Panc1 (cell line): ENCODE data around the gene ITGB8. TPM values are rescaled to one million over a fixed set of nuclear protein-coding genes. Genes with fewer than 3 reads are reported as not detected.

Source experiments
- ATAC-seq: fragments of 200-7000 bp; cut with Tn5 transposase; 2 replicates; pipeline ENCODE4 v1.9.1; 2020; ENCODE audit warnings: mild to moderate bottlenecking, moderate library complexity
- BruUV-seq: library from RNA; stranded (reverse); fragments of 400-500 nt; replicated peaks from 2 replicates; lab custom pipeline; 2021; lab: Mats Ljungman, UMichigan
- CTCF ChIA-PET: fragments of 300-600 bp; sonication (Branson Sonifier 250); formaldehyde crosslinking; loops from one replicate; lab custom pipeline; 2022; ENCODE audit warnings: antibody characterized with exemption; lab: Charles Lee
- POLR2A ChIA-PET: fragments of 300-600 bp; sonication (Branson Sonifier 250); formaldehyde crosslinking; loops from one replicate; lab custom pipeline; 2022; ENCODE audit warnings: antibody characterized with exemption; lab: Charles Lee
- DNase-seq: peaks from one replicate; pipeline ENCODE4 v3.0.0-alpha.2; 2010; ENCODE audit warnings: low read depth, low spot score
- H3K27ac ChIP-seq: 2 replicates; pipeline ENCODE4 v1.5.1; 2011; ENCODE audit warnings: mild to moderate bottlenecking, low read length, inconsistent platforms
- H3K27me3 ChIP-seq: fragments of 200-500 bp; sonication (Bioruptor generic); 2 replicates; pipeline ENCODE4 v1.6.0; 2014; ENCODE audit warnings: low read length, inconsistent platforms; ENCODE audit not compliant: control insufficient read depth, insufficient read depth
- H3K36me3 ChIP-seq: fragments of 200-500 bp; sonication (Bioruptor generic); 2 replicates; pipeline ENCODE4 v1.5.1; 2014; ENCODE audit warnings: inconsistent platforms, mild to moderate bottlenecking, low read length, moderate library complexity; ENCODE audit not compliant: control insufficient read depth, insufficient read depth
- H3K4me1 ChIP-seq: 2 replicates; pipeline ENCODE4 v1.5.1; 2011; ENCODE audit warnings: inconsistent platforms, mild to moderate bottlenecking, low read length, moderate library complexity; ENCODE audit not compliant: control insufficient read depth, insufficient read depth
- H3K4me3 ChIP-seq, 2 experiments: 2 replicates each; pipeline ENCODE4 v1.5.1; 2011 to 2012; ENCODE audit warnings: low read depth in 2 of 2, low read length in 2 of 2, mild to moderate bottlenecking in 2 of 2, inconsistent platforms in 1 of 2, moderate library complexity in 1 of 2
- H3K9me3 ChIP-seq: fragments of 200-500 bp; sonication (Bioruptor generic); 2 replicates; pipeline ENCODE4 v1.5.1; 2014; ENCODE audit warnings: low read depth, mild to moderate bottlenecking, inconsistent platforms, low read length, moderate library complexity; ENCODE audit not compliant: control insufficient read depth, insufficient read depth
- POLR2AphosphoS5 ChIP-seq: IDR thresholded peaks from 2 replicates; pipeline ENCODE4 v1.6.1; 2012; ENCODE audit warnings: mild to moderate bottlenecking, low read depth, low read length, moderate library complexity
- REST ChIP-seq, 2 experiments: IDR thresholded peaks; 2 replicates each; pipeline ENCODE4 v1.6.1; 2011 to 2012; ENCODE audit warnings: low read depth in 2 of 2, control low read depth in 1 of 2, low read length in 1 of 2, mild to moderate bottlenecking in 1 of 2, moderate library complexity in 1 of 2; ENCODE audit not compliant: insufficient read depth in 1 of 2
- SIN3A ChIP-seq: IDR thresholded peaks from 2 replicates; pipeline ENCODE4 v1.6.1; 2012; ENCODE audit warnings: low read depth, mild to moderate bottlenecking, low read length, moderate library complexity, borderline replicate concordance; ENCODE audit not compliant: insufficient read depth
- TCF7L2 ChIP-seq: IDR thresholded peaks from 2 replicates; pipeline ENCODE4 v1.6.1; 2011; ENCODE audit warnings: mild to moderate bottlenecking, low read depth, low read length, inconsistent platforms
- in situ Hi-C: cut with HindIII; loops from 2 replicates; pipeline ENCODE4 v1.10.0; 2016; ENCODE audit warnings: low sequenced_read_pairs, low pct_unique_long_range_greater_than_20kb
- intact Hi-C: fragments of 100-400 bp; cut with micrococcal nuclease; formaldehyde crosslinking; loops from one replicate; pipeline ENCODE4 v1.10.0; 2022; ENCODE audit not compliant: unreplicated experiment
- total RNA-seq: library from RNA; stranded (reverse); gene quantifications from one replicate; pipeline ENCODE4 v1.2.1, GENCODE V29; 2021; ENCODE audit not compliant: unreplicated experiment
- TF ChIP-seq, protein P1 (sequence below): fragments of 450-650 bp; IDR thresholded peaks from 2 replicates; pipeline ENCODE4 v1.5.1; 2017; ENCODE audit warnings: mild to moderate bottlenecking

The ITGB8 gene
- total RNA-seq, 1 experiment from 2014 or later, result 4.9 TPM

GRCh38 chr7:20412032-20412431, 81.3 kb downstream of the ITGB8 start:
- intact Hi-C loops (no loop called here), in situ Hi-C loops (no loop called here)
- H3K36me3 ChIP-seq, result no peaks in the 10 kb centered on the region
- no peak overlapping the region for H3K4me3 ChIP-seq
- CTCF ChIA-PET, result no interaction called here
- DNase-seq (no peak), ATAC-seq (no peak)
- BruUV-seq, result no TSS peak
- POLR2A ChIA-PET, result no interaction called here
- H3K4me1 ChIP-seq, result no peaks in the 10 kb centered on the region
- H3K27me3 ChIP-seq, result no peaks in the 10 kb centered on the region
- H3K9me3 ChIP-seq, result peaks cover 5% of the 10 kb centered on the region; the same call in 1 of the 2 replicates
- no peak for TF ChIP-seq REST (IDR thresholded peaks at IDR 0.05; ENCODE audit: insufficient read depth in 1 of 2, low read depth in 2 of 2, low read length in 1 of 2)
- TF ChIP-seq, protein P1, sequence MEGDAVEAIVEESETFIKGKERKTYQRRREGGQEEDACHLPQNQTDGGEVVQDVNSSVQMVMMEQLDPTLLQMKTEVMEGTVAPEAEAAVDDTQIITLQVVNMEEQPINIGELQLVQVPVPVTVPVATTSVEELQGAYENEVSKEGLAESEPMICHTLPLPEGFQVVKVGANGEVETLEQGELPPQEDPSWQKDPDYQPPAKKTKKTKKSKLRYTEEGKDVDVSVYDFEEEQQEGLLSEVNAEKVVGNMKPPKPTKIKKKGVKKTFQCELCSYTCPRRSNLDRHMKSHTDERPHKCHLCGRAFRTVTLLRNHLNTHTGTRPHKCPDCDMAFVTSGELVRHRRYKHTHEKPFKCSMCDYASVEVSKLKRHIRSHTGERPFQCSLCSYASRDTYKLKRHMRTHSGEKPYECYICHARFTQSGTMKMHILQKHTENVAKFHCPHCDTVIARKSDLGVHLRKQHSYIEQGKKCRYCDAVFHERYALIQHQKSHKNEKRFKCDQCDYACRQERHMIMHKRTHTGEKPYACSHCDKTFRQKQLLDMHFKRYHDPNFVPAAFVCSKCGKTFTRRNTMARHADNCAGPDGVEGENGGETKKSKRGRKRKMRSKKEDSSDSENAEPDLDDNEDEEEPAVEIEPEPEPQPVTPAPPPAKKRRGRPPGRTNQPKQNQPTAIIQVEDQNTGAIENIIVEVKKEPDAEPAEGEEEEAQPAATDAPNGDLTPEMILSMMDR, result no peak
- no peak for TF ChIP-seq TCF7L2
- TF ChIP-seq POLR2AphosphoS5, result no peak
- no peak for TF ChIP-seq SIN3A
- no peak overlapping the region for H3K27ac ChIP-seq

GRCh38 chr7:20417260-20417659, 86.6 kb downstream of the ITGB8 start:
- H3K27me3 ChIP-seq, result no peaks in the 10 kb centered on the region
- CTCF ChIA-PET, result no interaction called here
- in situ Hi-C loops (no loop called here), intact Hi-C loops (no loop called here)
- no peaks in the 10 kb centered on the region; the same call in 1 of the 2 replicates for H3K4me1 ChIP-seq
- BruUV-seq, result no TSS peak
- no peak for TF ChIP-seq TCF7L2
- TF ChIP-seq, protein P1, result no peak
- no peak for TF ChIP-seq REST (IDR thresholded peaks at IDR 0.05; ENCODE audit: insufficient read depth in 1 of 2, low read depth in 2 of 2, low read length in 1 of 2)
- TF ChIP-seq SIN3A, result no peak
- TF ChIP-seq POLR2AphosphoS5, result no peak
- H3K4me3 ChIP-seq, result no peak overlapping the region
- no peaks in the 10 kb centered on the region for H3K36me3 ChIP-seq
- ATAC-seq (no peak), DNase-seq (no peak)
- no peak overlapping the region for H3K27ac ChIP-seq
- H3K9me3 ChIP-seq, result peaks cover 5% of the 10 kb centered on the region; the same call in 1 of the 2 replicates
- POLR2A ChIA-PET, result no interaction called here
